Measurements from ENCODE around the gene CPEB2. TPM values are rescaled to one million over a fixed set of nuclear protein-coding genes. Genes with fewer than 3 reads are reported as not detected.

Gene CPEB2
- total and polyA plus RNA-seq, 2 donors: 13.8 to 18.5 TPM

DNA sequence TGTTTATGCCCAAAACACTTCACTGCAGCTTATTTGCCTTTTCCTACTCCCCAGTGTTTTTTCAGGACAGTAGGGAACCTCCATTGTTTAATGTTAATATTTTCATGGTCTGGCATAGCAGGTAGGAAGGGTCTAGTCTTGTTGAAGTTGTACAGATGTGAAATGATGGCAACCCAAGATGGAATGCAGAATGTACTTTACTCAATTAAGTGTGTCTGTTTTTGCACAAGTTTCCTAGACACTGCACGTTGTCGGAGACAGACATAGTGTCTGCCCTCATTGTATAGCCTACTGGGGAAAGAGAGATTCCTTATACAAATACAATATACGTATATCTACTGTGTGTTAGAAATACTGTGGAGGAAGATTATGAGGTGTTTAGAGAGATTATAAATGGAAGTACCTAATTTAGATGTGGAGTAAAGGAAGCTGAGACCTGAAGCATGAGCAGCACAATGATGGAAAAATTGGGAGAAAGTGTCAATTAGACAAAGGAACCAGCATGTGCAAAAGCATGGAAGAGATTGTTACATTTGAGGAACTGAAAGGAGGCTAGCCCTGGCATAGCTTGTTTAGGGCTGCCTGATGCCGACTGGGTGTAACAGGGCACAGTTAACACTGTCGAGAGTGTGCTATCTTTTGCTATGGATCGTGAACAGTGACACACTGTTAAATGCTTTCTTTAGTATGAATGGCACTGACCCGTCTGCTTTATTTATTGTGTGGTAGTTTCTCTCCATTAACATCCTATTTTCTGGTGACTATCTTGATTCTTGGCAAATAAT lies 18.4 kb downstream of the CPEB2 start:
- H3K4me3 ChIP-seq (ENCODE audit: low read depth, low read length): no peak overlapping the region
- 76% methylated on average over 7 of the region's 7 CpGs for WGBS
- no peak overlapping the region for H3K27ac ChIP-seq (ENCODE audit: low read depth)
- peaks cover 4% of the 10 kb centered on the region for H3K36me3 ChIP-seq (ENCODE audit: insufficient read depth)
- no peak for DNase-seq (ENCODE audit: extremely low spot score)
- H3K4me1 ChIP-seq (ENCODE audit: insufficient read depth): no peaks in the 10 kb centered on the region

DNA sequence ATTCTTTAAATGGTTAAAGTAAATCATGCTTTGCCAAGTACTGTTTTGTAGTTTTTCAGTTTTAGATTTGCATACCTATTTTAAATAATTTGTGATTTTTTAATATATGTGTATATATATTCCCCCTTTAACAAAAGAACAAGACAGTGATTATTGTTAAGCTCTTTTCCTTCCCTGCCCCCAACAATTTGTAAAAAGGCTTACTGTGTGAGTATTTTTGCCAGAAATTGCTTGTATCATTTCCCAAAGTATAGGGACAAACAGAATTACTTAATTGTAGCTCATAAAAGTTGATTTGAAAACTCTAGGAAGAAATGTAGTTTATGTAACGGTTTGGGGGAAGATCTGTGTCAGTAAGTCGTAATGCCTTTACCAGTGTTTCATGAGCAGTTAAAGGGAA lies 19.0 kb downstream of the CPEB2 start:
- Histone ChIP-seq H3K36me3 (ENCODE audit: insufficient read depth) (peaks cover 4% of the 10 kb centered on the region), H3K27ac (ENCODE audit: low read depth) (no peak overlapping the region), H3K4me3 (ENCODE audit: low read depth, low read length) (no peak overlapping the region), H3K4me1 (ENCODE audit: insufficient read depth) (no peaks in the 10 kb centered on the region)
- DNase-seq (ENCODE audit: extremely low spot score): no peak
- 19% methylated on average over 2 of the region's 2 CpGs for WGBS

DNA sequence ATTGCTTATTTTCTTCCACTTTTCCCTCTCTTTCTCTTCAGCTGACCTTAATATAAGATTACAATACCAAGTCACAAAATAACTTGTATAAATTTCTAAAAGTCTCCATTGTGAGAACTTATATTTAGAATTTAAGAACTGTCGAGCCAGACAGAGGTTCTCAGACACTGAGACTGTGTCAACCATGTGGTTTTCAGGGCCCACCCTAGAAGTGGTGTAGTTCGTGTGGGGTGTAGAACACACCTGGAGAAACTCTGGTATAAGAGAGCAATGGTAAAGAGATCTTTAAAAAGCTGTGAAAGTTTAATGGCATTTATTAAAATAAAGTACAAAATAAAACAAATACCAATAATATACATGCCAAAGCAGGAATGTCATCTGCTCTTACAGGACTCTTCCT lies 19.7 kb downstream of the CPEB2 start:
- Histone ChIP-seq H3K27ac (ENCODE audit: low read depth) (peak overlapping the region; percentile 38), H3K36me3 (ENCODE audit: insufficient read depth) (peaks cover 4% of the 10 kb centered on the region), H3K4me1 (ENCODE audit: insufficient read depth) (no peaks in the 10 kb centered on the region), H3K4me3 (ENCODE audit: low read depth, low read length) (no peak overlapping the region)
- DNase-seq (ENCODE audit: extremely low spot score): no peak
- WGBS: 60% methylated on average over 2 of the region's 2 CpGs

DNA sequence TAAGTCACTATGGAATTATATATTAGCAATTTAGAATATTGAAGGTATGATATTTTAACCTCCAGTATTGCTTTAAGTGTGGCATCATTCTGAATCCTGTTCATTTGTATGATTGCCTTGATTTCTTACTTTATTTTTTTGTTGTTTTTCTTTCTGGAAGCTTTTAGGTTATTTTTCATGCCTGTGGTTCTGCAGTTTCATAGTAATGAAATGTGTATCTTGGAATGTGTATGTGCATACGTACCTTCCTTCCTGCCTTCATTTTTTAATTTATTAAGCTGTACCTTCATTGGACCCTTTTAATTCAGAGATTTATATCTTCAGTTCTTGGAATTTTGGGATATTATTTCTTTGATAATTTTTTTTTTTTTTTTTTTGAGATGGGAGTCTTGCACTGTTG lies 22.1 kb downstream of the CPEB2 start:
- Histone ChIP-seq H3K4me3 (ENCODE audit: low read depth, low read length) (no peak overlapping the region), H3K4me1 (ENCODE audit: insufficient read depth) (no peaks in the 10 kb centered on the region), H3K36me3 (ENCODE audit: insufficient read depth) (peaks cover 4% of the 10 kb centered on the region), H3K27ac (ENCODE audit: low read depth) (no peak overlapping the region)
- 1% methylated on average over 1 of the region's 1 CpG for WGBS
- DNase-seq (ENCODE audit: extremely low spot score): no peak

DNA sequence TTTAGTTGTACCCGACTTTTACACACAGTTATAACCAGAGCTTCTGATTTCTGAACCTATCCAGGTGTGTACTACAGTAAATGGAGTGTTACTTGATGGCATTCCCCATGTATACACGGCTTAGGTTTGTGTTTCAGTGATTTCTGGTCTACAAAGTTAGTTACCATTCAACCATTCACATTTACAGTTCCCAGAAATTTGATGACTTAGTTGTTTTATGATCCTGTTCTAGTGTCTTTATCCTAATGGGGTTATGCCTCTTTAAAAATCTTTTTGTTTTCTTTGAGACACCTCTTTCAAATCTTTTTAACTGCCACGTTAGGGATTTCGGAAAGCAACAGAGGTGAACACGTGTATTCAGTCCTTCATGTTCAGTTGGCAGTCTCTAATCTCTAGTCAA lies 23.4 kb downstream of the CPEB2 start:
- H3K4me3 ChIP-seq (ENCODE audit: low read depth, low read length): no peak overlapping the region
- H3K4me1 ChIP-seq (ENCODE audit: insufficient read depth): no peaks in the 10 kb centered on the region
- H3K27ac ChIP-seq (ENCODE audit: low read depth): no peak overlapping the region
- 88% methylated on average over 5 of the region's 5 CpGs for WGBS
- H3K36me3 ChIP-seq (ENCODE audit: insufficient read depth): no peaks in the 10 kb centered on the region
- no peak for DNase-seq (ENCODE audit: extremely low spot score)

DNA sequence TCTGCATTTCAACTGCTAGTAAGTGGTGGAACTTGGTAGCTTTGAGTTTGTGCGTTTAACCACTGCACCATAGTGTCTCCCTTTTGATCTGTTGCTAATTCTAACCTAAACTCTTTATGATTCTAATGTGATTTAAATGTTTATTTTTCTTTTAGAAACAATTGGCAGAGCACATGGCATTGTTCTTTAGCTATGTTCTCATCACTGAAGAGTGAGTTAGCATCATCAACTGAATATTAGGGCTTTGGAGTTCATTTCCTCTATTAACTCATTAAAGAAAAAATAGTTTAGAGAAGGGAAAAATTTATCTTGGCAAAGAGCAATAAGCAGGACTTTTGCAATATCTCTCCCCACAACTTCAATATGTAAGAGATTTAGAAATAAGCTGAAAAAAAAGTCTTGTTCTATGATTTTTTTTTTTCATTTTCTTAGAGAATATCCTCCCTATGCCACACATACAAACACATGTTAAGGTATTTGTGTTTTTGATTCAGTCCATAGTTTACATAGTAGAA lies 25.7 kb downstream of the CPEB2 start:
- Histone ChIP-seq H3K4me1 (ENCODE audit: insufficient read depth) (no peaks in the 10 kb centered on the region), H3K27ac (ENCODE audit: low read depth) (no peak overlapping the region), H3K4me3 (ENCODE audit: low read depth, low read length) (no peak overlapping the region), H3K36me3 (ENCODE audit: insufficient read depth) (no peaks in the 10 kb centered on the region)
- DNase-seq (ENCODE audit: extremely low spot score): no peak
- WGBS: 90% methylated on average over 1 of the region's 1 CpG

DNA sequence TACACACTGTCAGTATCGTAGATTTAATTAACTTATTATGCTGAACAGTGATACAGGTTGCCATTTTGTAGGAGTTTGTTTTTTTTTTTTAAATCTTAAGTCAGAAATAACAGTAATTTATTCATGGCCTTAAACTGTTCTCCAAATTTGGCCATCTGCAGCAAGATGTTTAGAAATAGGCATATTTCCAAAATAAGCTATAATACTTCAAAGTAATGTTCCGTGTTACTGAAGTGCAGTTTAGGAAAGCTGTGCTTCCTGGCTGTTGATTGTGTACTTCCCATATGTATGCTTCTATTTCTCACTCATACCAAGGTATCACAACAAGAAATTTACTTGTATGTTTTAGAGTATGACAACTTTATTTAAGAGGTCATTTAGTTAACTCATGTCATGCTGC lies 28.9 kb downstream of the CPEB2 start:
- H3K36me3 ChIP-seq (ENCODE audit: insufficient read depth): peaks cover 3% of the 10 kb centered on the region
- H3K4me3 ChIP-seq (ENCODE audit: low read depth, low read length): no peak overlapping the region
- 42% methylated on average over 2 of the region's 2 CpGs for WGBS
- no peak for DNase-seq (ENCODE audit: extremely low spot score)
- H3K27ac ChIP-seq (ENCODE audit: low read depth): no peak overlapping the region
- H3K4me1 ChIP-seq (ENCODE audit: insufficient read depth): peaks cover 1% of the 10 kb centered on the region

DNA sequence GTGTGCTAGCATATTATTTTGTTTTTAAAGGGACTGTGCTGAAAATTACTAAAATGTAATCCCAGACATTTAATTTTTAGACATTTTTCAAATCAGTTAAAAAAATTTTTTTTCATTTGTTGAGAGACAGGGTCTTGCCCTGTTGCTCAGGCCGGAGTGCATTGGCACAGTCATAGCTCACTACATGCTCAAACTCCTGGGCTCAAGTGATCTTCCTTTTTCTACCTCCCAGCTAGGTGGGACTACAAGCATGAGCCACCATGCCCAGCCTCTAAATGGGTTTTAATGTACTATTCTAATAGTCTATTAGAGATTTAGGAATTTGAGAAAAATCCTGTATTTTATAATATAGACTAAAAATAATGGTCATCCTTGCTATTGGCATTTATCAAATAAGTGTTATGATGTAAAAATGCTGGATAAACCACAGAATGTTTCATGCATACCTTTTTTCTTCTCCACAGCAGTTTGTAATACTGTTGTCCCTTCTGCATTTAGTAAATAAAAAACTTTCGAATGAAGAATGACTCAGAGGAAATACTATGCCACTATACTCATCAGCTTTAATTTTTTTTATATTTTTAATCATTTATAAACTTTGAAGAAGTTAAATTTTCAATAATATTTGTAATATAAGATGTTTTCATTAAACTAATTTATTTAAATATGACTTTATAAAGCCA lies 29.9 kb downstream of the CPEB2 start:
- no peak overlapping the region for H3K27ac ChIP-seq (ENCODE audit: low read depth)
- no peak overlapping the region for H3K4me3 ChIP-seq (ENCODE audit: low read depth, low read length)
- no peak for DNase-seq (ENCODE audit: extremely low spot score)
- peaks cover 3% of the 10 kb centered on the region for H3K36me3 ChIP-seq (ENCODE audit: insufficient read depth)
- peaks cover 1% of the 10 kb centered on the region for H3K4me1 ChIP-seq (ENCODE audit: insufficient read depth)
- 66% methylated on average over 2 of the region's 2 CpGs for WGBS

DNA sequence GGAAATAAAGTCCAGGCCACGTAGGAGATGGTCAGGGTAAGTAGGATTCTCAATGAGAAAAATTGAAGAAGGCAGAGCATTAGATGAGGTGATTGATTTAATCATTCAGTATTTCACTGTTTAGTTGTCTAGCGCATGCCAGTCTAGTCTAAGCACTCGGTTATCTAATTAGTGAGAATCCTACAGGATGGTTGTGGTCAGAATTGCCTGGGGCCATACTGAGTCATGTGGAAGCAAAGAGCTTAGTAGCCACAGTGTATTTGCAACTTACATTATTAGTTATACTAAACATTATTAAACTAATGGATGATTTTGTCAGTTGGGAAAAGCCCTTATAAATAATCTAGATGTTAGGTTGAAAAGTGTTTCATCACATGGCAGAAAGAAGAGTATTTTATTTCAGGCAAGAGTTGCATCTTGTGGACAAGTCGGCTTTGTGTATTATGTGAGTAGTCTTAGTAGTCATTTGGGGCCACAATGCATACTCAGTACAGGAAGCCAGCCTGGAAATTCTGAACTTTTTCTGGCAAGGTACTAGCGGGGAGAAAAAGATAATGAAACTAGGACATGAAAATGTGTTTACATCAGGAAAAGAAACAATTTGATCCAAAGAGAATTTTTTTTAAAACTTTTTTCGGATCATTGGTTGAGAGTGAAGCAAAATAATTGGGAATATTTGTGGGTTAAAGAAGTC lies 31.9 kb downstream of the CPEB2 start:
- Histone ChIP-seq H3K36me3 (ENCODE audit: insufficient read depth) (peaks cover 3% of the 10 kb centered on the region), H3K4me1 (ENCODE audit: insufficient read depth) (peaks cover 1% of the 10 kb centered on the region), H3K4me3 (ENCODE audit: low read depth, low read length) (no peak overlapping the region), H3K27ac (ENCODE audit: low read depth) (no peak overlapping the region)
- 71% methylated on average over 6 of the region's 6 CpGs for WGBS
- DNase-seq (ENCODE audit: extremely low spot score): no peak

DNA sequence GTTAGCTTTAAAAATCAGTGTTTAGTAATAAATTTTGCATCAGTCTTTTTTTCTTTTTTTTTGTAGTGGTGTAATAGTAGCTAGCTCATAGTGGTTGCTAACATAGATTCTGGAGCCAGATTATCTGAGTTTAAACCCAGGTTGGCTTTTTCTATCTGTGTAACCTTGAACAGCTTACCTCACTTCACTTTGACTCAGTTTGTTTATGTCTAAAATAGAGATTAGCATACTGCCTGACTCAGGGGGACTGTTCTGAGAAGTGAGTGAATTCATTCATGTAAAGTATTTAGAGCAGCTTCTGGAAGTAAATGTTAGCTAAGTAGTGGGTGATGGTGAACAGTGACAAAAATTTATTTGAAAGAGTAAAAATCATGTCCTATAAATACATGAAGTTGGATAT lies 32.9 kb downstream of the CPEB2 start:
- Histone ChIP-seq H3K4me3 (ENCODE audit: low read depth, low read length) (no peak overlapping the region), H3K4me1 (ENCODE audit: insufficient read depth) (peaks cover 1% of the 10 kb centered on the region), H3K36me3 (ENCODE audit: insufficient read depth) (peaks cover 3% of the 10 kb centered on the region), H3K27ac (ENCODE audit: low read depth) (no peak overlapping the region)
- no peak for DNase-seq (ENCODE audit: extremely low spot score)

DNA sequence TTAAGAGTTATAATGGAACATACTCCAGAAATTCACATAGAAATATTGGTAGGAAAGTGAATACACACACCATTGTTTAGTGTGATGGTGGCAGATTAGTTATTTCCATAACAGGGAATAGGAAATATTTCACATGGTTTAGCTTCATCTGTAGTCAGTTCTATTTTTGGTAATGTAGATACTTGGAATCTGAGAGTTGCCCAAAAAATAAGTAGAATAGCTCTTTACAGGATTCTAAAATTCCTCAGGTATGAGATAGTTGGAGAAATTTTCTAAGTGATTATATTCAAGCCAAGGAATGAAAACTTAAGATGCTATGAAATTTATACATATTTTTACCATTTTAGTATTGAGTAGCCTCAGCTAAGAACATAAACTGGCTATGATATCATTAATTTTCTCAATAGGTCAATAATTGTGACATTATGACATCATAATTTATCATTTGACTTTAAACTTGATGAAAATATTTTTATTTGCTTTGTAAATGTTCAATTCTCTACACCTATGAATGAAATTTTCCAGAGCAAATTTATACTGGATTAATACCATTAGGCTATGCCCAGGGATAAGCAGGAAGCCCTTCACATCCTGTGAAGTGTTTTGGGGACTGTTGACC lies 35.8 kb downstream of the CPEB2 start:
- H3K4me1 ChIP-seq (ENCODE audit: insufficient read depth): peaks cover 1% of the 10 kb centered on the region
- no peak overlapping the region for H3K4me3 ChIP-seq (ENCODE audit: low read depth, low read length)
- H3K36me3 ChIP-seq (ENCODE audit: insufficient read depth): peaks cover 3% of the 10 kb centered on the region
- no peak for DNase-seq (ENCODE audit: extremely low spot score)
- no peak overlapping the region for H3K27ac ChIP-seq (ENCODE audit: low read depth)

DNA sequence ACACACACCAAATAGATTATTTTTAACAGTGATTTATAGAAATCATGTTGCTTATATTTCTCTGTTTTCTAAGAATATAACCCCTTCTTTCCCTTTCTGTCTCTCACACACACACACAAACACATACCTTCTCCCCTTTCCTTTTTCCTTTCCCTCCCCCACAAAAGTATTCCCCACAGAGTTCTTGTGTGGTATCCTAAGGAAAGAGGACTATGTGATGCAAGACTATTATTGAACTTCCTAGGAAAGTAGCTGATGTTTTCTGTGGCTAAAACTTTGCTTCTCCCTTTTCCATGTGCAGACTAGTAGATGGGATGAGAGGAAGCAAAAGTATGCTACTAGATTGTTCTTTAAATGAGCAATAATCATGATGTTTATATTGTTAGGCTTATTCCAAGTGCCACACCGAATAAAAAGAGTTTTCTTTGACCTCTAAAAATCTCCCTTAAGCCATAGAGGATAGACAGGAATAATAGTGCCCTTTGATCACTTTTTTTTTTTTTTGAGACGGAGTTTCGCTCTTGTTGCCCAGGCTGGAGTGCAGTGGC lies 38.7 kb downstream of the CPEB2 start:
- 64% methylated on average over 3 of the region's 3 CpGs for WGBS
- DNase-seq (ENCODE audit: extremely low spot score): no peak
- Histone ChIP-seq H3K27ac (ENCODE audit: low read depth) (no peak overlapping the region), H3K36me3 (ENCODE audit: insufficient read depth) (no peaks in the 10 kb centered on the region), H3K4me3 (ENCODE audit: low read depth, low read length) (no peak overlapping the region), H3K4me1 (ENCODE audit: insufficient read depth) (no peaks in the 10 kb centered on the region)

DNA sequence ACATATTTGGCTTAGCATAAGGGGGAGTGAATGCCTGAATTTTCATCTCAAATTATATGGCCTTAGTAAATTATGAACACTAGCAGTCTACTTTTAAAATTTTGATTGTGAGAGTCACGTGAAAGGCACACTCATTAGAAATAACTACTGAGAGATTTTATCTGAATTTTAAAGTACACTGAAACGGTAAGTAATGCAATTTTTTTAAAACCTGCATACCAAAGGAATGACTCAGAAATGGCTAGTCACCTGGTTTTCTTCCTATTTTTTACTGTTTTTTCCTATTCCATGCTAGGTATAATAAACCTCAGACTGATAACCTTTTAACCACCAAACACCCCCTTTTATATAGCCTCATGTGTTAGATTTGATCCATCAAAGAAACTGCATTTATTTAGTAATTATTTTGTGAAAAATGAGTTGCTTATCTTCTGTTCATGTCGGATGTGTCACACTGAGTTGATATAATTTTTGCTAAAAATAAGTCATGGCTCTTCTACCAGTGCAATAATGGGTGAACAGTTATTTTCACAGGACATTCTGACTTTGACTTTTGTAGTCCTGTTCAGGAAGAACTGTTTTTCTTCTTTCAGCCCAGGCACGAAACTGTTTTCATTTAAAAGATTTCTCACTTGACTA lies 40.4 kb downstream of the CPEB2 start:
- H3K4me1 ChIP-seq (ENCODE audit: insufficient read depth): no peaks in the 10 kb centered on the region
- 70% methylated on average over 4 of the region's 4 CpGs for WGBS
- H3K27ac ChIP-seq (ENCODE audit: low read depth): no peak overlapping the region
- no peaks in the 10 kb centered on the region for H3K36me3 ChIP-seq (ENCODE audit: insufficient read depth)
- no peak overlapping the region for H3K4me3 ChIP-seq (ENCODE audit: low read depth, low read length)
- no peak for DNase-seq (ENCODE audit: extremely low spot score)

Measured in urinary bladder (tissue), 4 donors.